HepG2 (cell line): Measurements from ENCODE around the gene ACD. TPM values are rescaled to one million over a fixed set of nuclear protein-coding genes. Genes with fewer than 3 reads are reported as not detected.

Source experiments
- CREM ChIP-seq, 2 experiments: sonication (generic) in 1 of 2; formaldehyde crosslinking in 1 of 2; IDR thresholded peaks; 2 replicates each; pipeline versions ENCODE4 v1.4.0 to v1.6.1; 2016 to 2020; ENCODE audit warnings: antibody characterized with exemption in 1 of 2, mild to moderate bottlenecking in 1 of 2, missing genetic modification reagents in 1 of 2
- FOXK1 ChIP-seq: sonication (generic); formaldehyde crosslinking; IDR thresholded peaks from 2 replicates; pipeline ENCODE4 v1.4.0; 2020; ENCODE audit warnings: low read depth, missing genetic modification reagents, borderline replicate concordance
- GATAD1 ChIP-seq: IDR thresholded peaks from 2 replicates; pipeline ENCODE4 v1.6.1; 2016; ENCODE audit warnings: missing genetic modification reagents, missing compliant biosample characterization
- JUND ChIP-seq: sonication (generic); formaldehyde crosslinking; IDR thresholded peaks from 2 replicates; pipeline ENCODE4 v1.8.0; 2022; ENCODE audit warnings: mild to moderate bottlenecking, missing genetic modification reagents
- KDM1A ChIP-seq: IDR thresholded peaks from 2 replicates; pipeline ENCODE4 v1.6.1; 2016; ENCODE audit warnings: missing compliant biosample characterization
- KDM5A ChIP-seq: fragments of 200-600 bp; sonication (generic); IDR thresholded peaks from 2 replicates; pipeline ENCODE4 v1.7.0; 2018; ENCODE audit warnings: antibody characterized with exemption, mild to moderate bottlenecking, low read length, borderline replicate concordance
- MAZ ChIP-seq, 2 experiments: sonication (generic) in 1 of 2; formaldehyde crosslinking in 1 of 2; IDR thresholded peaks; 2 replicates each; pipeline versions ENCODE4 v1.5.0 to v1.6.1; 2012 to 2020; ENCODE audit warnings: low read depth in 2 of 2, mild to moderate bottlenecking in 2 of 2, borderline replicate concordance in 1 of 2, improper control_type of control experiment in 1 of 2, low read length in 1 of 2, missing genetic modification reagents in 1 of 2, moderate library complexity in 1 of 2
- MED1 ChIP-seq: sonication (generic); formaldehyde crosslinking; IDR thresholded peaks from 2 replicates; pipeline ENCODE4 v1.4.0; 2020; ENCODE audit warnings: missing genetic modification reagents
- RXRA ChIP-seq: sonication (generic); formaldehyde crosslinking; IDR thresholded peaks from 2 replicates; pipeline ENCODE4 v1.5.1; 2020; ENCODE audit warnings: missing genetic modification reagents
- SOX5 ChIP-seq: IDR thresholded peaks from 2 replicates; pipeline ENCODE4 v1.6.1; 2016; ENCODE audit warnings: borderline replicate concordance
- SP2 ChIP-seq: sonication (generic); formaldehyde crosslinking; IDR thresholded peaks from 2 replicates; pipeline ENCODE4 v1.5.1; 2020; ENCODE audit warnings: mild to moderate bottlenecking, missing genetic modification reagents
- TBX2 ChIP-seq: sonication (generic); formaldehyde crosslinking; IDR thresholded peaks from 2 replicates; pipeline ENCODE4 v1.5.0; 2020; ENCODE audit warnings: missing genetic modification reagents, mild to moderate bottlenecking, borderline replicate concordance
- U2AF1 ChIP-seq: fragments of 200-400 bp; formaldehyde crosslinking; optimal IDR thresholded peaks from 2 replicates; pipeline ENCODE3; 2017; ENCODE audit warnings: mild to moderate bottlenecking, low read depth, low read length
- ZBTB20 ChIP-seq: sonication (generic); formaldehyde crosslinking; IDR thresholded peaks from 2 replicates; pipeline ENCODE4 v1.8.1; 2023; ENCODE audit warnings: missing genetic modification reagents, low read depth, mild to moderate bottlenecking, borderline replicate concordance
- ZNF274 ChIP-seq: sonication (generic); formaldehyde crosslinking; IDR thresholded peaks from 2 replicates; pipeline ENCODE4 v1.5.1; 2020; ENCODE audit warnings: mild to moderate bottlenecking, missing genetic modification reagents
- ZNF292 ChIP-seq: sonication (generic); formaldehyde crosslinking; IDR thresholded peaks from 2 replicates; pipeline ENCODE4 v1.8.1; 2022; ENCODE audit warnings: mild to moderate bottlenecking, low read depth, missing genetic modification reagents, borderline replicate concordance
- ZNF562 ChIP-seq: sonication (generic); formaldehyde crosslinking; IDR thresholded peaks from 2 replicates; pipeline ENCODE4 v1.8.0; 2022; ENCODE audit warnings: missing genetic modification reagents, borderline replicate concordance
- polyA plus RNA-seq, 8 experiments: library from polyadenylated mRNA; depleted of rRNA in 3 of 8; stranded (reverse) in 7 of 8; unstranded in 1 of 8; fragments of >200 nt; fragmentation: Illumina TruSeq in 4 of 8; extraction: Trizol in 4 of 8; gene quantifications; 2 replicates each; pipeline versions ENCODE4 v1.2.1 to v1.2.3, GENCODE V29; 2011 to 2016; ENCODE audit warnings: low read depth in 4 of 8, missing spikeins in 1 of 8, mixed read lengths in 1 of 8; ENCODE audit not compliant: insufficient read depth in 1 of 8
- total RNA-seq, 5 experiments: library from RNA; depleted of rRNA; stranded (reverse); fragments of >200 nt; fragmentation: Illumina TruSeq; extraction: Trizol; gene quantifications; 2 replicates each; pipeline ENCODE4 v1.2.3, GENCODE V29; 2016; ENCODE audit warnings: low read depth in 1 of 5
- TF ChIP-seq, protein P1 (sequence below): sonication (generic); formaldehyde crosslinking; IDR thresholded peaks from 2 replicates; pipeline ENCODE4 v1.9.0; 2022; ENCODE audit warnings: missing genetic modification reagents, mild to moderate bottlenecking, borderline replicate concordance
- TF ChIP-seq, protein P2 (sequence below): sonication (generic); formaldehyde crosslinking; IDR thresholded peaks from 2 replicates; pipeline ENCODE4 v1.5.0; 2020; ENCODE audit warnings: mild to moderate bottlenecking, missing genetic modification reagents
- TF ChIP-seq, protein P3 (sequence below): sonication (generic); formaldehyde crosslinking; IDR thresholded peaks from 2 replicates; pipeline ENCODE4 v1.8.1; 2023; ENCODE audit warnings: mild to moderate bottlenecking, missing genetic modification reagents
- TF ChIP-seq, protein P4 (sequence below): sonication (generic); formaldehyde crosslinking; IDR thresholded peaks from 2 replicates; pipeline ENCODE4 v1.4.0; 2020; ENCODE audit warnings: missing genetic modification reagents, borderline replicate concordance

The ACD gene
- total and polyA plus RNA-seq, 2 of the 13 experiments (the other 11 are each of a cell fraction or from before 2014, with no cell fraction given) = 32.6 to 38.3 TPM

DNA sequence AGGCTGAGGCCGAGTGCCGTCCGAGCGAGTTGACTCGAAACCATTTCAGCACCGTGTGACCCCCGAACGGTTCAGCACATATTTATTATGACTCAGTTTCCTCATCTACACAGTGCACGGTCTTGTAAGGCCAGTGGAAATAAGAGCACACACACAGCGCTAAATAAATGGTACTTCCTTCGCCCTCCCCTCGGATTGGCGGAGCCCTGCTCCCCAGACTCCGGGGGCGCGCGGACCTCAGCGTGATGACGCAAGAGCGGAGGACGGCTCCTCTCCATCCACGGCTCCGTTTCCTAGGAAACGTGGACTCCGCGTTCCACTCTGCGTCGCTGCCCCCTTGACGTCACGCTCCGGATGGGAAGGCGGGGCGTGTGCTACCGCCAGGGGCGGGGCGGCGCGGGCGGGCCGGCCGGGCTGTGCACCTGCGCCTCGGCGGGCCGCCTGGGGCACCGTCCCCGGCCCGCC lies 536 bp upstream of the ACD start, which contains the start of gene PARD6A (continued):
- 0 out of 2 replicates have a peak, but pooled peaks have one; percentile 2 for TF ChIP-seq ZNF292 (CRISPR knock-in tag)
- 0 out of 2 replicates have a peak, but pooled peaks have one; percentile 13 for TF ChIP-seq TBX2 (CRISPR knock-in tag)
- TF ChIP-seq CREM (IDR thresholded peaks at IDR 0.05) = peak; percentile 92
- TF ChIP-seq CREM (CRISPR knock-in tag; IDR thresholded peaks at IDR 0.05) = peak; percentile 83
- TF ChIP-seq U2AF1 = peak; percentile 15
- TF ChIP-seq SOX5 (CRISPR knock-in tag) = peak; percentile 33; the same call in 1 of the 2 replicates
- peak; percentile 81 for TF ChIP-seq JUND (CRISPR knock-in tag)
- TF ChIP-seq, protein P1, sequence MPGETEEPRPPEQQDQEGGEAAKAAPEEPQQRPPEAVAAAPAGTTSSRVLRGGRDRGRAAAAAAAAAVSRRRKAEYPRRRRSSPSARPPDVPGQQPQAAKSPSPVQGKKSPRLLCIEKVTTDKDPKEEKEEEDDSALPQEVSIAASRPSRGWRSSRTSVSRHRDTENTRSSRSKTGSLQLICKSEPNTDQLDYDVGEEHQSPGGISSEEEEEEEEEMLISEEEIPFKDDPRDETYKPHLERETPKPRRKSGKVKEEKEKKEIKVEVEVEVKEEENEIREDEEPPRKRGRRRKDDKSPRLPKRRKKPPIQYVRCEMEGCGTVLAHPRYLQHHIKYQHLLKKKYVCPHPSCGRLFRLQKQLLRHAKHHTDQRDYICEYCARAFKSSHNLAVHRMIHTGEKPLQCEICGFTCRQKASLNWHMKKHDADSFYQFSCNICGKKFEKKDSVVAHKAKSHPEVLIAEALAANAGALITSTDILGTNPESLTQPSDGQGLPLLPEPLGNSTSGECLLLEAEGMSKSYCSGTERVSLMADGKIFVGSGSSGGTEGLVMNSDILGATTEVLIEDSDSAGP = peak; percentile 13; the same call in 1 of the 2 replicates
- TF ChIP-seq FOXK1 (CRISPR knock-in tag) = peak; percentile 43; the same call in 1 of the 2 replicates
- TF ChIP-seq, protein P2, sequence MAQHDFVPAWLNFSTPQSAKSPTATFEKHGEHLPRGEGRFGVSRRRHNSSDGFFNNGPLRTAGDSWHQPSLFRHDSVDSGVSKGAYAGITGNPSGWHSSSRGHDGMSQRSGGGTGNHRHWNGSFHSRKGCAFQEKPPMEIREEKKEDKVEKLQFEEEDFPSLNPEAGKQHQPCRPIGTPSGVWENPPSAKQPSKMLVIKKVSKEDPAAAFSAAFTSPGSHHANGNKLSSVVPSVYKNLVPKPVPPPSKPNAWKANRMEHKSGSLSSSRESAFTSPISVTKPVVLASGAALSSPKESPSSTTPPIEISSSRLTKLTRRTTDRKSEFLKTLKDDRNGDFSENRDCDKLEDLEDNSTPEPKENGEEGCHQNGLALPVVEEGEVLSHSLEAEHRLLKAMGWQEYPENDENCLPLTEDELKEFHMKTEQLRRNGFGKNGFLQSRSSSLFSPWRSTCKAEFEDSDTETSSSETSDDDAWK (CRISPR knock-in tag) = no peak
- TF ChIP-seq KDM1A (CRISPR knock-in tag) = peak; percentile 63; the same call in 1 of the 2 replicates
- 0 out of 2 replicates have a peak, but pooled peaks have one; percentile 12 for TF ChIP-seq MED1 (CRISPR knock-in tag)
- TF ChIP-seq KDM5A = peak; percentile 48; the same call in 1 of the 2 replicates
- TF ChIP-seq SP2 (CRISPR knock-in tag) = peak; percentile 47
- TF ChIP-seq ZBTB20 (CRISPR knock-in tag) = 0 out of 2 replicates have a peak, but pooled peaks have one; percentile 10
- 0 out of 2 replicates have a peak, but pooled peaks have one; percentile 7 for TF ChIP-seq ZNF274 (CRISPR knock-in tag)
- TF ChIP-seq, protein P3, sequence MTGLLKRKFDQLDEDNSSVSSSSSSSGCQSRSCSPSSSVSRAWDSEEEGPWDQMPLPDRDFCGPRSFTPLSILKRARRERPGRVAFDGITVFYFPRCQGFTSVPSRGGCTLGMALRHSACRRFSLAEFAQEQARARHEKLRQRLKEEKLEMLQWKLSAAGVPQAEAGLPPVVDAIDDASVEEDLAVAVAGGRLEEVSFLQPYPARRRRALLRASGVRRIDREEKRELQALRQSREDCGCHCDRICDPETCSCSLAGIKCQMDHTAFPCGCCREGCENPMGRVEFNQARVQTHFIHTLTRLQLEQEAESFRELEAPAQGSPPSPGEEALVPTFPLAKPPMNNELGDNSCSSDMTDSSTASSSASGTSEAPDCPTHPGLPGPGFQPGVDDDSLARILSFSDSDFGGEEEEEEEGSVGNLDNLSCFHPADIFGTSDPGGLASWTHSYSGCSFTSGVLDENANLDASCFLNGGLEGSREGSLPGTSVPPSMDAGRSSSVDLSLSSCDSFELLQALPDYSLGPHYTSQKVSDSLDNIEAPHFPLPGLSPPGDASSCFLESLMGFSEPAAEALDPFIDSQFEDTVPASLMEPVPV = no peak
- TF ChIP-seq RXRA (CRISPR knock-in tag) = 0 out of 2 replicates have a peak, but pooled peaks have one; percentile 1
- no peak for TF ChIP-seq ZNF562
- TF ChIP-seq, protein P4, sequence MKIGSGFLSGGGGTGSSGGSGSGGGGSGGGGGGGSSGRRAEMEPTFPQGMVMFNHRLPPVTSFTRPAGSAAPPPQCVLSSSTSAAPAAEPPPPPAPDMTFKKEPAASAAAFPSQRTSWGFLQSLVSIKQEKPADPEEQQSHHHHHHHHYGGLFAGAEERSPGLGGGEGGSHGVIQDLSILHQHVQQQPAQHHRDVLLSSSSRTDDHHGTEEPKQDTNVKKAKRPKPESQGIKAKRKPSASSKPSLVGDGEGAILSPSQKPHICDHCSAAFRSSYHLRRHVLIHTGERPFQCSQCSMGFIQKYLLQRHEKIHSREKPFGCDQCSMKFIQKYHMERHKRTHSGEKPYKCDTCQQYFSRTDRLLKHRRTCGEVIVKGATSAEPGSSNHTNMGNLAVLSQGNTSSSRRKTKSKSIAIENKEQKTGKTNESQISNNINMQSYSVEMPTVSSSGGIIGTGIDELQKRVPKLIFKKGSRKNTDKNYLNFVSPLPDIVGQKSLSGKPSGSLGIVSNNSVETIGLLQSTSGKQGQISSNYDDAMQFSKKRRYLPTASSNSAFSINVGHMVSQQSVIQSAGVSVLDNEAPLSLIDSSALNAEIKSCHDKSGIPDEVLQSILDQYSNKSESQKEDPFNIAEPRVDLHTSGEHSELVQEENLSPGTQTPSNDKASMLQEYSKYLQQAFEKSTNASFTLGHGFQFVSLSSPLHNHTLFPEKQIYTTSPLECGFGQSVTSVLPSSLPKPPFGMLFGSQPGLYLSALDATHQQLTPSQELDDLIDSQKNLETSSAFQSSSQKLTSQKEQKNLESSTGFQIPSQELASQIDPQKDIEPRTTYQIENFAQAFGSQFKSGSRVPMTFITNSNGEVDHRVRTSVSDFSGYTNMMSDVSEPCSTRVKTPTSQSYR (CRISPR knock-in tag) = peak; percentile 10; the same call in 1 of the 2 replicates
- TF ChIP-seq GATAD1 (CRISPR knock-in tag) = peak; percentile 87
- TF ChIP-seq MAZ (IDR thresholded peaks at IDR 0.05; ENCODE audit: borderline replicate concordance, low read depth, low read length) = peak; percentile 39; the same call in 1 of the 2 replicates
- peak; percentile 48; the same call in 1 of the 2 replicates for TF ChIP-seq MAZ (CRISPR knock-in tag; IDR thresholded peaks at IDR 0.05; ENCODE audit: low read depth)
